DMS 273 (cell line): ENCODE measurements around the gene MLH1.
"Not testable (repeated sequence)": the region's sequence is repeated elsewhere in the genome, so short reads cannot be mapped to it uniquely, and the experiment has no call there.

Experiments used
- DNase-seq: peaks from one replicate; lab custom pipeline; 2025; ENCODE audit not compliant: unreplicated experiment; lab: John Stamatoyannopoulos, UW

Gene MLH1

GRCh38 chr3:36993326-36994283, at the start of gene MLH1:
TSS of gene MLH1 (plus strand) at chr3:36993518. CDS start at chr3:36993548, 30 bp downstream.
- no peak for DNase-seq

GRCh38 chr3:36943601-36944000, 49.7 kb upstream of the MLH1 start:
- peak; percentile 47 for DNase-seq

GRCh38 chr3:36944012-36944640, 49.2 kb upstream of the MLH1 start:
- peak; percentile 79 for DNase-seq

GRCh38 chr3:36944641-36945270, 48.6 kb upstream of the MLH1 start, which contains the start of gene TRANK1:
TSS of gene TRANK1 (minus strand) at chr3:36945054. CDS start at chr3:36944809, 245 bp downstream.
- peak; percentile 67 for DNase-seq

GRCh38 chr3:36945333-36945980, 47.9 kb upstream of the MLH1 start:
- DNase-seq: no peak

GRCh38 chr3:36947814-36948213, 45.5 kb upstream of the MLH1 start:
- not testable (repeated sequence) for DNase-seq

GRCh38 chr3:36954452-36955134, 38.7 kb upstream of the MLH1 start:
- DNase-seq: no peak

GRCh38 chr3:36956155-36956554, 37.2 kb upstream of the MLH1 start:
- no peak for DNase-seq

GRCh38 chr3:36957063-36957462, 36.3 kb upstream of the MLH1 start:
- DNase-seq: no peak

GRCh38 chr3:36957862-36958686, 35.2 kb upstream of the MLH1 start:
- DNase-seq: no peak

GRCh38 chr3:36959821-36960220, 33.5 kb upstream of the MLH1 start:
- peak; percentile 43 for DNase-seq

GRCh38 chr3:36960502-36960901, 32.8 kb upstream of the MLH1 start:
- DNase-seq: no peak

GRCh38 chr3:36963008-36963407, 30.3 kb upstream of the MLH1 start:
- DNase-seq: not testable (repeated sequence)

GRCh38 chr3:36964331-36964730, 29.0 kb upstream of the MLH1 start:
- no peak for DNase-seq

- DNase-seq: no peak
Observed at GRCh38 chr3:36964817-36965216, 28.5 kb upstream of the MLH1 start.

GRCh38 chr3:36965440-36965839, 27.9 kb upstream of the MLH1 start:
- DNase-seq: no peak

GRCh38 chr3:36969085-36969484, 24.2 kb upstream of the MLH1 start:
- no peak for DNase-seq

GRCh38 chr3:36969540-36970432, 23.5 kb upstream of the MLH1 start:
- peak; percentile 91 for DNase-seq

GRCh38 chr3:36972163-36972562, 21.2 kb upstream of the MLH1 start:
- no peak for DNase-seq
